Neuronal stem cell (in vitro differentiated cells): ENCODE data around the gene RGS11.

ENCODE experiments used
- DNase-seq: peaks from one replicate; pipeline ENCODE4 v3.0.0-alpha.2; 2013; ENCODE audit warnings: low spot score
- H2AFZ ChIP-seq: one replicate; pipeline ENCODE4 v1.6.1; 2013; ENCODE audit warnings: mild to moderate bottlenecking, low read length, inconsistent platforms
- H2AK5ac ChIP-seq: 2 replicates; pipeline ENCODE4 v1.6.1; 2013; ENCODE audit warnings: low read depth, mild to moderate bottlenecking, inconsistent platforms, low read length, moderate library complexity, mixed read lengths
- H2BK120ac ChIP-seq: 2 replicates; pipeline ENCODE4 v1.6.1; 2013; ENCODE audit warnings: low read depth, mild to moderate bottlenecking, inconsistent platforms, low read length, moderate library complexity, mixed read lengths
- H2BK12ac ChIP-seq: one replicate; pipeline ENCODE4 v1.6.1; 2013; ENCODE audit warnings: low read length, inconsistent platforms
- H2BK15ac ChIP-seq: 2 replicates; pipeline ENCODE4 v1.6.1; 2013; ENCODE audit warnings: mild to moderate bottlenecking, low read length, inconsistent platforms, mixed read lengths
- H2BK5ac ChIP-seq: one replicate; pipeline ENCODE4 v1.6.1; 2013; ENCODE audit warnings: inconsistent platforms, mild to moderate bottlenecking, low read length, moderate library complexity
- H3K14ac ChIP-seq: one replicate; pipeline ENCODE4 v1.6.1; 2013; ENCODE audit warnings: low read length, inconsistent platforms
- H3K18ac ChIP-seq: 2 replicates; pipeline ENCODE4 v1.6.1; 2013; ENCODE audit warnings: low read length, inconsistent platforms
- H3K23ac ChIP-seq: 2 replicates; pipeline ENCODE4 v1.6.1; 2013; ENCODE audit warnings: low read depth, mild to moderate bottlenecking, mixed read lengths, low read length, inconsistent platforms; ENCODE audit not compliant: poor library complexity
- H3K27ac ChIP-seq: replicated peaks from 3 replicates; pipeline ENCODE4 v1.5.1; 2013; ENCODE audit warnings: low read length, inconsistent platforms
- H3K27me3 ChIP-seq, 3 experiments: 2 replicates each; pipeline ENCODE4 v1.6.1; 2013; ENCODE audit warnings: low read length in 3 of 3, mild to moderate bottlenecking in 2 of 3, inconsistent platforms in 1 of 3, low read depth in 1 of 3, mixed read lengths in 1 of 3, moderate library complexity in 1 of 3; ENCODE audit not compliant: control insufficient read depth in 3 of 3, insufficient read depth in 3 of 3
- H3K36me3 ChIP-seq, 2 donors: replicated peaks in 1 of 2; 2 replicates each; pipeline ENCODE4 v1.6.1; 2013; ENCODE audit warnings: low read length in 2 of 2; ENCODE audit not compliant: control insufficient read depth in 2 of 2, insufficient read depth in 2 of 2
- H3K4ac ChIP-seq: 2 replicates; pipeline ENCODE4 v1.6.1; 2013; ENCODE audit warnings: inconsistent platforms, mild to moderate bottlenecking, low read length, moderate library complexity
- H3K4me1 ChIP-seq, 2 donors: 1 replicate in 1 of 2; 2 replicates in 1 of 2; pipeline ENCODE4 v1.6.1; 2013; ENCODE audit warnings: low read length in 2 of 2, low read depth in 1 of 2; ENCODE audit not compliant: control insufficient read depth in 2 of 2, insufficient read depth in 1 of 2
- H3K4me2 ChIP-seq: one replicate; pipeline ENCODE4 v1.6.1; 2013; ENCODE audit warnings: mild to moderate bottlenecking, low read length, inconsistent platforms; ENCODE audit not compliant: insufficient read depth, poor library complexity, severe bottlenecking
- H3K4me3 ChIP-seq, 2 donors: 2 replicates each; pipeline ENCODE4 v1.5.1; 2013; ENCODE audit warnings: low read length in 2 of 2, mild to moderate bottlenecking in 2 of 2, inconsistent platforms in 1 of 2, moderate library complexity in 1 of 2
- H3K79me1 ChIP-seq: one replicate; pipeline ENCODE4 v1.6.1; 2013; ENCODE audit warnings: low read depth, mild to moderate bottlenecking, inconsistent platforms, low read length, moderate library complexity
- H3K9ac ChIP-seq: one replicate; pipeline ENCODE4 v1.6.1; 2013; ENCODE audit warnings: mild to moderate bottlenecking, low read depth, low read length, inconsistent platforms; ENCODE audit not compliant: poor library complexity
- H3K9me3 ChIP-seq, 2 donors: replicated peaks in 1 of 2; 2 replicates each; pipeline versions ENCODE3 to v1.6.1; 2013; ENCODE audit warnings: low read length in 2 of 2, mild to moderate bottlenecking in 2 of 2, inconsistent platforms in 1 of 2, low read depth in 1 of 2, mixed read lengths in 1 of 2, moderate library complexity in 1 of 2; ENCODE audit not compliant: control insufficient read depth in 2 of 2, insufficient read depth in 1 of 2
- H4K8ac ChIP-seq: one replicate; pipeline ENCODE4 v1.6.1; 2013; ENCODE audit warnings: low read depth, mild to moderate bottlenecking, inconsistent platforms, low read length, moderate library complexity
- H4K91ac ChIP-seq: one replicate; pipeline ENCODE4 v1.6.1; 2013; ENCODE audit warnings: low read length, low read depth, mild to moderate bottlenecking, inconsistent platforms; ENCODE audit not compliant: poor library complexity
- WGBS, 2 donors: extraction: QIAGEN DNeasy Blood & Tissue Kit; methylation state at CpG; one replicate each; pipeline ENCODE4 v1.1.7; 2013; ENCODE audit warnings: missing lambda C conversion rate in 2 of 2, mixed read lengths in 1 of 2; ENCODE audit not compliant: insufficient read length in 2 of 2, insufficient replicate concordance in 1 of 2; ENCODE audit errors: extremely low coverage in 2 of 2; 5-methylcytosine and 5-hydroxymethylcytosine counted together

Gene RGS11

GRCh38 chr16:303760-304505 is 28.2 kb upstream of the RGS11 start:
- Histone ChIP-seq H2AK5ac (no peak overlapping the region), H3K23ac (peak overlapping the region; percentile 85), H3K27ac (no peak overlapping the region), H3K9ac (peak overlapping the region; percentile 77), H3K4ac (no peak overlapping the region), H3K4me3 (no peak overlapping the region), H4K91ac (no peak overlapping the region), H3K4me1 (no peaks in the 10 kb centered on the region), H3K9me3 (no peaks in the 10 kb centered on the region), H2BK5ac (peak overlapping the region; percentile 82), H3K36me3 (peaks cover 23 to 55% of the 10 kb centered on the region in 2 donors), H3K14ac (no peak overlapping the region), H2BK12ac (no peak overlapping the region), H2AFZ (no peak overlapping the region), H3K4me2 (no peak overlapping the region), H3K27me3 (no peaks in the 10 kb centered on the region), H4K8ac (no peak overlapping the region), H2BK15ac (no peak overlapping the region), H3K79me1 (peaks cover 11% of the 10 kb centered on the region), H3K18ac (peak overlapping the region; percentile 64), H2BK120ac (no peak overlapping the region)
- DNase-seq, result no peak
- WGBS, 2 donors, result no CpG with 5 or more reads among the region's 43 CpGs

GRCh38 chr16:301950-302349 is 26.2 kb upstream of the RGS11 start:
- Histone ChIP-seq H2AK5ac (no peak overlapping the region), H4K8ac (no peak overlapping the region), H3K4me1 (no peaks in the 10 kb centered on the region), H2BK5ac (no peak overlapping the region), H3K9me3 (no peaks in the 10 kb centered on the region), H3K79me1 (peaks cover 13% of the 10 kb centered on the region), H2BK120ac (no peak overlapping the region), H3K36me3 (peaks cover 24 to 50% of the 10 kb centered on the region in 2 donors), H3K18ac (no peak overlapping the region), H2AFZ (no peak overlapping the region), H3K4ac (no peak overlapping the region), H3K23ac (peak overlapping the region; percentile 29), H3K4me3 (no peak overlapping the region), H4K91ac (no peak overlapping the region), H3K14ac (peak overlapping the region; percentile 11), H3K4me2 (no peak overlapping the region), H3K27ac (no peak overlapping the region), H3K27me3 (no peaks in the 10 kb centered on the region), H2BK15ac (no peak overlapping the region), H3K9ac (no peak overlapping the region), H2BK12ac (no peak overlapping the region)
- WGBS, 2 donors, result no CpG with 5 or more reads among the region's 13 CpGs
- DNase-seq, result no peak

GRCh38 chr16:301235-301634 is 25.5 kb upstream of the RGS11 start:
- Histone ChIP-seq H3K23ac (no peak overlapping the region), H3K79me1 (peaks cover 13% of the 10 kb centered on the region), H3K9me3 (no peaks in the 10 kb centered on the region), H2BK15ac (no peak overlapping the region), H3K36me3 (peaks cover 24 to 50% of the 10 kb centered on the region in 2 donors), H3K4me1 (no peaks in the 10 kb centered on the region), H3K27ac (no peak overlapping the region), H3K14ac (no peak overlapping the region), H3K18ac (no peak overlapping the region), H2BK12ac (no peak overlapping the region), H3K4me2 (no peak overlapping the region), H2AFZ (no peak overlapping the region), H3K27me3 (no peaks in the 10 kb centered on the region), H2BK120ac (no peak overlapping the region), H3K4ac (no peak overlapping the region), H4K8ac (no peak overlapping the region), H3K9ac (no peak overlapping the region), H3K4me3 (no peak overlapping the region), H2AK5ac (no peak overlapping the region), H2BK5ac (no peak overlapping the region), H4K91ac (no peak overlapping the region)
- WGBS, 2 donors, result no CpG with 5 or more reads among the region's 6 CpGs
- no peak for DNase-seq

- Histone ChIP-seq H3K4ac (no peak overlapping the region), H3K4me3 (no peak overlapping the region), H3K23ac (peak overlapping the region; percentile 80), H2BK15ac (no peak overlapping the region), H2BK5ac (no peak overlapping the region), H3K4me1 (no peaks in the 10 kb centered on the region), H2AK5ac (no peak overlapping the region), H3K27ac (no peak overlapping the region), H2AFZ (no peak overlapping the region), H3K27me3 (no peaks in the 10 kb centered on the region), H3K9ac (no peak overlapping the region), H3K4me2 (no peak overlapping the region), H4K8ac (no peak overlapping the region), H3K79me1 (peaks cover 5% of the 10 kb centered on the region), H2BK12ac (no peak overlapping the region), H2BK120ac (no peak overlapping the region), H3K9me3 (no peaks in the 10 kb centered on the region), H3K14ac (no peak overlapping the region), H3K18ac (no peak overlapping the region), H4K91ac (no peak overlapping the region), H3K36me3 (peaks cover 16 to 48% of the 10 kb centered on the region in 2 donors)
- DNase-seq, result no peak
- no CpG with 5 or more reads among the region's 32 CpGs for WGBS, 2 donors
Observed at GRCh38 chr16:297832-298231, 22.1 kb upstream of the RGS11 start.
